UCSD-AML1 (cell line): ENCODE data around the gene LRRN4CL.
"Not testable (repeated sequence)": the region's sequence is repeated elsewhere in the genome, so short reads cannot be mapped to it uniquely, and the experiment has no call there.

Experiments
- DNase-seq: peaks from one replicate; lab custom pipeline; 2025; ENCODE audit not compliant: unreplicated experiment; lab: John Stamatoyannopoulos, UW

The LRRN4CL gene

DNA sequence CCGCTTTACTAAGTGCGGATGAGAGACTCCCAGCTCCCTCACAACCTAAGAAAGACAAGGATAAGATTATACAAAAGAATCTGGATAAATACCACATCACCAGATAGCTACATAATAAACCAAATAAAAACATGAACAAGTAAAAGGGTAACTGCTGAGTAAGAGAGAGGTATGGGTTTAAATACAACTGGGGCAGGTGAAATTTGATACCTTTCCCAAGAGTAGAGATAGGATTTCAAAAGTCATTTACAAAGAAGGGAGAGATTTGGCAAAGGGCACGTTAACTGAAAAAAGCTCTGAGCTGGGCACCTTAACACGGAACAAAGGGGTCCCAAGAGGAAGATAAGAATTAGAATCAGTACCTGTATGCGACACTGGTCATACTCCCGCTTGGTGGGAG, 12.2 kb downstream of the LRRN4CL start:
- DNase-seq: no peak

DNA sequence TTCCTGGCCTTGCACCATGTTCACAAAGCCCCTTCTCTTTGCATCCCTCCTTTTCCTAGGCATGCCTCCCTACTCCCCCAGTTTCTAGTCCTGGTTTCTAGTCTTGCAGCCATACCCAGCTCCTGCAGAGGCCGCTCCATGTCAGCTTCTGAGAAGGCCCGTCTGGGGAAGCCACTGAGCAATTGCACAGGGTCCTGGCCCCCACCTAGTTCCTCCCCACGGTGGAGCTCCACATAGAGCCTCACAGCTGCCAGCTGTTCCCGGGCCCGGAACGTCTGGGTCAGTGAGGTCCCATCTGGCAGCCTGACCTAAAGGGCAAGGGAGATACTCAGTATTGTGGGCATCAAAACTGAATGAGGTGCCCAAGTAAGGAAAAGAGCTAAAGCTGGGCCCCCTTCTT, 12.6 kb downstream of the LRRN4CL start:
- DNase-seq: no peak

DNA sequence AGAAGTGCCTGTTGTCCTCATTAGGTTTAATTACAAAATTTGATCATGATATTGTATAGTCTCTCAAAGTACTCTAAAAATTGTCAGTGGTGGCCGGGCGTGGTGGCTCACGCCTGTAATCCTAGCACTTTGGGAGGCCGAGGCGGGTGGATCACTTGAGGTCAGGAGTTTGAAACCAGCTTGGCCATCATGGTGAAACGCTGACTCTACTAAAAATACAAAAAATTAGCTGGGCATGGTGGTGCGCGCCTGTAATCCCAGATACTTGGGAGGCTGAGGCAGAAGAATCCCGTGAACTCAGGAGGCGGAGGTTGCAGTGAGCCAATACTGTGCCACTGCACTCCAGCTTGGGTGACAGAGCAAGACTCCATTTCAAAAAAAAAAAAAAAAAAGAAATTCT, 13.9 kb downstream of the LRRN4CL start:
- DNase-seq: not testable (repeated sequence)

DNA sequence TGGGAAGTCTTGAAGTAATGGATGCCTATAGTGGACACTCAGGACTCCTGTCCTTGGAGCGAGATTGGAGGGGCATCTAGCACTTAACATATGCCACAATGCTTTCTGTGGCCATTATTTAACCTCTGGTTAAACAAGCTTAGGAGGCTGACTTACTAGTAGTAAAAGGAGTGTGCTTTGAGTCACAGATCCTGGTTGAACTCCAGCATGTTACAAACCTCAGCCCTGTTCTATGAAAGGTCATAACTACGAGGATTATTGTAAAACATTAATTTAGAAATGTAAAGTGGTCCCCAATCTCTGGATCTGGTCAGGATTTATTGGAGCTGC, 16.2 kb downstream of the LRRN4CL start:
- no peak for DNase-seq

DNA sequence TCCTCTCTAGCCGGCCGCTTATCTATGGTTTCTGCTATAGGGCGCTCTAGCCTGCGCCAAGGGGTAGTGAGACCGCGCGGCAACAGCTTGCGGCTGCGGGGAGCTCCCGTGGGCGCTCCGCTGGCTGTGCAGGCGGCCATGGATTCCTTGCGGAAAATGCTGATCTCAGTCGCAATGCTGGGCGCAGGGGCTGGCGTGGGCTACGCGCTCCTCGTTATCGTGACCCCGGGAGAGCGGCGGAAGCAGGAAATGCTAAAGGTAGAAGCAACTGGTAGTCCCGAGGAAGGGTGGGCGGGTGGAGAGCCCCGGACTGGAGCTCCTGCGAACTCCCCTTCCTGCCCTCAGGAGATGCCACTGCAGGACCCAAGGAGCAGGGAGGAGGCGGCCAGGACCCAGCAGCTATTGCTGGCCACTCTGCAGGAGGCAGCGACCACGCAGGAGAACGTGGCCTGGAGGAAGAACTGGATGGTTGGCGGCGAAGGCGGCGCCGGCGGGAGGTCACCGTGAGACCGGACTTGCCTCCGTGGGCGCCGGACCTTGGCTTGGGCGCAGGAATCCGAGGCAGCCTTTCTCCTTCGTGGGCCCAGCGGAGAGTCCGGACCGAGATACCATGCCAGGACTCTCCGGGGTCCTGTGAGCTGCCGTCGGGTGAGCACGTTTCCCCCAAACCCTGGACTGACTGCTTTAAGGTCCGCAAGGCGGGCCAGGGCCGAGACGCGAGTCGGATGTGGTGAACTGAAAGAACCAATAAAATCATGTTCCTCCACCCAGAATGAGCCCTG, 17.5 kb downstream of the LRRN4CL start, which contains the start of the genes LBHD1 and UQCC3:
LBHD1 (minus strand) TSS at position 660 of the 782 bp plus-strand sequence. CDS start 2,236 bp downstream, outside the sequence.
UQCC3 (plus strand) TSS at position 66 of the 782 bp plus-strand sequence; CDS start at position 139, 73 bp downstream.
- peak; percentile 87 for DNase-seq

DNA sequence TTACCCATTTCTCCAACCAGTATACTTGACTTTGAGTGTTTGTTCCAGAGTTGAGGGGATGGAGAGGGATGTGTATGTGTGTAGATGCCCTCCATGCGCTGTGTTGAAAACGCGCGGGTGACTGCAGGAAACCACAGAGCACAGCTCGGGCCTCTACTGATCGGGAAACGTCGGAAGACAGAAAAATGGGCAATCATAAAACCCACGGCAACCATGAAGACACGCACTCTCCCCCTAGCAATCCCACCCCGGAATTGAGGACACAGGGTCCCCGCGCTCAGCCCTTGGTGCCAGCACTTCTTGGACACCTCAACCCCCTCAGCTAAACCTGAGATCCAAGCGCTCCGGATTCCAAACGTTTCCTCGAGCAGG, 18.1 kb downstream of the LRRN4CL start:
- no peak for DNase-seq

DNA sequence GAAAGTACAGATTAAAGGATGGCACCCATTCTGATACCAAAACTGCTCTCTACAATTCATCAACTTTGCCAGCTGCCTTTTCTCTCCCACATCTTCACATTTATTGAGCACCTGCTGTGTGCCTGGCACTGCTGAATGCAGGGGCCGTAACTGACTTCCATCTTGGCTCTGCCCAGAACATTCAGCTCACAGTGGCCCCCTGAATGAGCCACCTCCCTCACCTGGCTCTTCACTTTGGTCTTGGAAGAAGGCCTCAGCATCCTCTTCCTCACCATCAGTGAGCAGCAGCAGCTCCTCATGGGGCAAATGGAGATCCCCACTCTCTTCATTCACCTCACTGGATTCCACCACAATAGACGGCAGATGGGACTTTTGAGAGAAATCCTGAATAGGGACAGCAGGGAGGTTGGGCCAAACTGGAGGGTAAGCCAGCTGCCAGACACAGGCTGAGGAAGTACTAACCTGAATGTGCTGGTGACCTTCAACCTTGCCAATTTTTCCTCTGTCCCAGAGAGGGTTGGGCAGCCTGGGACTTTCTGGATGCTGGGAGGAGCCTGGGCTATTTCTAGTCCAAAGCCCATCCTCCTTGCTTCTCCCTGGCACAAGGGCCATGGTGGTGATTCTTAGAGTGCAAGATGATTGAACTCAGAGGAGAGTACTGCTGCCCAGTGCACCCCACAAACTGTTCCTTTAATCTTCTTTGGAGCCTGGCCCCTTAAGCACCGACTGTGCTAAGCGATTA, 19.7 kb downstream of the LRRN4CL start:
- no peak for DNase-seq

DNA sequence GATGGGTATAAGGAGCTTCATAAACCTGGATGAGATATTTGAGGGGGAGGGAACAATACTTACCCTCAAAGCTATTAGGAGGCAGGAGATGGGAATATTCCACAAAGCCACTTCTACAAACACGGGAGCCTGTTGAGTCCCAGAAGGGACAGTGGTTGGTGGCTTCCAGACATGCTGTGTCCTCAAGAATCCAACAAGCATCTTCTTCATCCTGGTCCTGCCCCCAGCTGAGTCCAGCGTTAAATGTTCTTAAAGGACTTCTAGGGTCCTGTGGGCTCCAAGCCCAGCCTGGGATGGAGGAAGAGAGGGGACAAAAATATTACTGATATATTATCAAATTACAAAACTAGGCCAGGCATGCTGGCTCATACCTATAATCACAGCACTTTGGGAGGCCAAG, 21.9 kb downstream of the LRRN4CL start:
- DNase-seq: no peak

DNA sequence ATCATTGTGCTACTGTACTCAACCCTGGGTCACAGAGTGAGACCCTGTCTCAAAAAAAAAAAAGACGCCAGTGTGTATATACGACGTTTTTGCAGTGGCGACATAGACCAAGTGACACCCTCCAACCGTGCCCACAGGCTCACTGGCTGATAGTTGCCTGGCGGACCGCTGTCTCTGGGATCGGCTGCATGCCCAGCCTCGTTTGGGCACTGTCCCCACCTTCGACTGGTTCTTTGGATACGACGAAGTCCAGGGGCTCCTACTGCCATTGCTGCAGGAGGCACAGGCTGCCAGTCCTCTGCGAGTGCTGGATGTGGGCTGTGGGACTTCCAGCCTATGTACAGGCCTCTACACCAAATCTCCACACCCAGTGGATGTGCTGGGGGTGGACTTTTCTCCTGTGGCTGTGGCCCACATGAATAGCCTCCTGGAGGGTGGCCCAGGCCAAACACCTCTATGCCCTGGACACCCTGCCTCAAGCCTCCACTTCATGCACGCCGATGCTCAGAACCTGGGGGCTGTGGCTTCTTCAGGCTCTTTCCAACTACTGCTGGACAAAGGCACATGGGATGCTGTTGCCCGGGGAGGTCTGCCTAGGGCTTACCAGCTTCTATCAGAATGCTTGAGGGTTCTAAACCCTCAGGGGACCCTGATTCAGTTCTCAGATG, 22.9 kb downstream of the LRRN4CL start:
- no peak for DNase-seq

DNA sequence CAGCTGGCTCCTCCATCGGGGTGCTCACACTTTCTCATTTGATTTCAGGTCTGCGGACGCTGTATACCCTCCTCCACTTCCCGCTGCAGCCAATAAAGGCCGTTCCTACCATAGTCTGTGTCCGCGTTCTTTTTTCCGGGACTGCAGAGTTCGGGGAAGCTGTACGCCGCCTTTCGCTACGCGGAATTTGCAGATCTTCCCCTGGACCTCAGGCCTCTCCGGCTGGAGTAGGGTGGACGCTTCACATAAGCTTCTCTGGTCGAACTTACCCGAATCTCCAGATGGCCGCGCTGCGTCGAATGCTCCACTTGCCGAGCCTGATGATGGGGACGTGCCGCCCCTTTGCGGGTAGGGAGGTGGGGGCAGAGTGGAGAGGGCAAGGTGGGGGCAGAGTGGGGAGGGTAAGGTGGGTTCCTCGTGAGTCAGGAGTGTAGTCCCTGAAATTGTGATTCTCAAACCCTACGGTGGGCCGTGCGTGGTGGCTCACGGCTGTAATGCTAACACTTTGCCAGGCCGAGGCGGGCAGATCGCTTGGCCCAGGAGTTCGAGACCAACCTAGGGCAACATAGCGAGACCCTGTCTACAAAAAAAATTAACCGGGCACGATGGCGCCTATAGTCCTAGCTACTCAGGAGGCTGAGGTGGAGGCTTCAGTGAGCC, 23.6 kb downstream of the LRRN4CL start:
- no peak for DNase-seq

DNA sequence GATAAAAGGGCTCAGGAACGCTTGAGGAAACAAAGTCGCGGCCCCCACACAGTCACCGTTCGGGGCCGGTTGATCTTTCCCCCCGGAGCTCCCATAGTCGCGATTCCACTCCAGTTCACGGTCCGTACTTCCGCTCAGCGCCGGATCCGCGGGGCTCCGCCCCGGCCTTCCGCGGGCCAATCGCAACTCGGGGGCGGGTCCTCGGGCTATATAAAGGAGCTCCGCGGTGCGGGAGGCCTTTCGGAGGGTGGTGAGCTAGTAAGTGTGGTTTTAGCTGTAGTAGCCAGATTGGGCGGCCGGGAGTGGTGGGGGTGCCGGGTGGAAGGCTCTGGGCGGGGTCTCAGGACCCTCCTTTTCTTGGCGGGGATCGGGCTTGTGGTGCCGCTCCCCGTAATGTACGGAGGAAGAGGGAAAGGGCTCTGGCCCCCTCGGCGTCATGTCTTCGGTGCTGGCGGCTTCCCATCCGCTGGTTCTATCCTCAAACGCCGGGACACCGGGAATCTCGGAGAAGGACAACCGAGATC, 24.2 kb downstream of the LRRN4CL start, which contains the start of the genes C11orf98 and CSKMT:
C11orf98 (minus strand) TSS at position 136 of the 524 bp plus-strand sequence; CDS start at position 95, 41 bp downstream.
CSKMT (plus strand) TSS at position 238 of the 524 bp plus-strand sequence. CDS start 568 bp downstream, outside the sequence.
- peak; percentile 91 for DNase-seq

DNA sequence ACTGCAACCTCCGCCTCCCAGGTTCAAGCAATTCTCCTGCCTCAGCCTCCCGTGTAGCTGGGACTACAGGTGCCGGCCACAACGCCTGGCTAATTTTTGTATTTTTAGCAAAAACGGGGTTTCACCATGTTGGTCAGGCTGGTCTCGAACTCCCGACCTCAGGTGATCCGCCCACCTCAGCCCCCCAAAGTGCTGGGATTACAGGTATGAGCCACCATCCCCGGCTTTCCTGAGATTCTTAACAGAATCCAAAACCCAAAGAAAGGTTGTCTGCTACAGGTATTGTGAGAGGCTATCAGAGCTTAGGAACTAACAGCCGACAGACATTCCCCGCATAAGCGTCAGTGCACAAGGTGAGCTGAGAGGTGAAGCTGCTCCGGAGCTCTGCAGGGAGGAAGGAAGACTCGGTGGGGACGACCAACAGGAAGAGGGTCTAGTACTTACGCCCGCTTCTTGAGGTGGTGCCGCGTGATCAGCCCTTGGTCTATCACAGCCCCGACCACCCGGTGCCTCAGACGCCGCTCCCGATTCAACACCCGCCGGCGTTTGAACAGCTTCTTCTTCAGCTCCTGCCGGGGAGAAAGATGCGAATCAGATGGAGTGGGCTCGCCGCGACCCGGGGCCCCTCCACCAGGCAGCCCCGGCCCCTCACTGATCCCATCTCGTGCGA, 24.8 kb downstream of the LRRN4CL start:
- DNase-seq: no peak

DNA sequence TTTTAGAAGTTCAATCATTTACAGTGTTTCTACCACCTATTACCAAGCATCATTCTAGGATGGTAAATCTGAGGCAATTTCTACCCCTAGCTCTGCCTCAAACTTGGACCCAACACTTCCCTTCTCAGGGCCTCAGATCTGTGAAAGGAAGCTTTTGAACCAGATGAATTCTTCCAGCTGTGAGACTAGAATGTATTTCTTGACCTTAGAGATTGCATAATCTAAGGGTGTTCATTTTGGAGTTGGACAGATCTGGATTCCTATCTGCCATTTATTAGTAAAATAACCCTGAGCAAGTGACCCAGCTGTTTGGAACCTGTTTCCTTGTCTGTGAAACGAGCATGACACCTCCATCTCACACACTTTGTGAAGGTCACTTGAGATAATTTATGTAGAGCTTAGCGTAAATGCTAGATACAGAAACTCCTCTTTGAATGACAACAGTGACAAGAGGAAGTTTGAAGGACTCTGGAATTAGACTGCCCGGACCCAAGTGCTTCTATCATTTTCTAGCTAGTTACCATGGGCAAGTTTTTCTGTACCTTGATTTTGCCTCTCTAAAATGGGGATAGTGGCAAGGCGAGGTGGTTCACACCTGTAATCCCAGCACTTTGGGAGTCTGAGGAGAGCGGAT, 32.4 kb downstream of the LRRN4CL start:
- no peak for DNase-seq

DNA sequence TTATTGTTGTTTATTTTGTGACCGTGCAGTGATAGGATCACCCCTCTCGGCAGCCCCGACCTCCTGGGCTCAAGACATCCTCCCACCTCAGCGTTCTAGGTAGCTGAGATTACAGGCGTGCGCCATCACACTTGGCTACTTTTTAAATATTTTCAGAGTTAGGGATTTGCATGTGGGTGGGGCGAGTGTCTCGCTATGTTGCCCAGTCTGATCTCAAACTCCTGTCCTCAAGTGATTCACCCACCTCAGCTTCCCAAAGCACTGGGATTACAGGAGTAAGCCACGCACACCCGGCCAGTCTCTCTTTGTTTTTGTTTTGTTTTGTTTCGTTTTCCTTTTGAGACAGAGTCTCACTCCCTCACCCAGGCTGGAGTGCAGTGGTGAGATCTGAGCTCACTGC, 35.0 kb downstream of the LRRN4CL start:
- DNase-seq: no peak

DNA sequence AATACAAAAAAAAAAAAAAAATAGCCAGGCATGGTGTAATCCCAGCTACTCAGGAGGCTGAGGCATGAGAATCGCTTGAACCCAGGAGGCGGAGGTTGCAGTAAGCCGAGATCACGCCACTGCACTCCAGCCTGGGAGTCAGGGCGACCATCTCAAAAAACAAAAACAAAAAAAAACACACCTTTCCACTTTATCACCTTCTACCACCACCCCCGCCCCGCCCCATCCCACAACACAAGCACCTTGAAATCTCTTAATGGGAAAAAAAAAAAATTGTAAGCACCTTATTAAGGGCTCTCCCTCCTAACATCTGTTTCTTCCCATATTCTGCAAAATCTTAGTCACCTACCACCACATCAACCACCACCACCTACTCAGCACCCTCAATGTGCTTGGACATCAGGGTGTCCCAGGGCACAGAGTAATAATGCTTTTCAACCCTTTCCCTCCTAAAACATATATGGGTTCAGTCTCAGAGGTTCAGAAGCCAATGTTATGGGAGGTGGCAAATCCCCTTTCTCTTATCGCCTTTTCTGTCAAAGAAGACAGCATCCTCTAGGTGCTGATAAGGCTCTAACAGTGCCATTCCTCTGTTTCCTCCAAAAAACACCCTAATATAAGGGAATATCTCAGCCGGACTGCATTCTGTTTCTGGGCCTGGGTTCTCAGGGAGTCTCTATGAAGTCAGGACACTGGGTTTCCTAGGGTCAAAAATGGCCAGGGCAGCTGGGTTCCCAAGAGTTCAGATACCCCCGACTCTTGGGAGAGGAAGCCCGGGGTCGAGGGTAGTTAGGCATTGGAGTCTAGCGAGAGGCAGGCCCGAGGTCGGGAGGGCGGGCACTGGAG, 36.9 kb downstream of the LRRN4CL start:
- no peak for DNase-seq

DNA sequence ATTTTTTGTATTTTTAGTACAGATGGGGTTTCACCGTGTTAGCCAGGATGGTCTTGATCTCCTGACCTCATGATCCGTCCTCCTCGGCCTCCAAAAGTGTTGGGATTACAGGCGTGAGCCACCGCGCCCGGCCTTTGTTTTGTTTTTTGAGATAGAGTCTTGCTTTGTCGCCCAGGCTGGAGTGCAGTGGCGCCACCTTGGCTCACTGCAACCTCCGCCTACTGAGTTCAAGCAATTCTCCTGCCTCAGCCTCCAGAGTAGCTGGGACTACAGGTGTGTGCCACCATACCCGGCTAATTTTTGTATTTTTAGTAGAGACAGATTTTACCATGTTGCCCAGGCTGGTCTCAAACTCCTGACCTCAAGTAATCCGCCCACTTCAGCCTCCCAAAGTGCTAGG, 39.0 kb downstream of the LRRN4CL start:
- not testable (repeated sequence) for DNase-seq

DNA sequence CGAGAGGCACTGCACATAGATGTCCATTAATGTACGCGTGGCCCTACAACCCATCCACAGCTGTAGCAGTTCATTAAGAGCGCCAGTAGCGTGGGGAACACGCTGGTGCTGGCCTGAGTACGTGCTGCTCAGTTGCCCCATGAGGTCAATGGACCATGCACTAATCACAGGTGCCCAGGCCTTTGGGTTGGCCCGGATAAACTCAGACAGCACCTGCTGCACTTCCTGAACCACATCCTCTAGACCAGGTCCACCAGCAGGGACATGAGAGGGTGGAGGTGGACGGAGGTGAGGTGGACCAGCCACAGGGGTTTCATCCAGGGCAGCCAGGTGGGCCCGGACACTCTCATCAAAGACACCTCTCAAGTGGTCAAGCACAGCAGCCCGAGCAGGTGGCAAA, 39.8 kb downstream of the LRRN4CL start:
- no peak for DNase-seq

DNA sequence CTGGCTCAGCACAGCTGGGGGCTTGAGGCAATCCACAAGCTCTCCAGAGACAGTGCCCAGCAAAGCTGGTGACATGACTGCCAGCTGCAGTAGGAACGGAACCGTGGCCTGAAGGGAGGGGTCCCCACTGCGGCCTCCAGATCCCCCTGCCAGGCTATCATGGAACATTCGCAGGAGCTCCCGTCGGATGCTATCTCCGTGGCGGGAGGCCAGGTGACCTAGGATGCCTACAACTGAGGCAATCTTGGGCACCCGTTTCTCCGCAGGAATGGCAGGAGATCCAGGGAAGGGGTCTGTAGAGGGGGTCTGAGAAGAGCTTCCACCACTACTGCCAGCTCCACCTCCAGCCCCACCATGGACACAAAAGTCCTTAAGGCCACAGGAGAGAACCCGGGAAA, 40.4 kb downstream of the LRRN4CL start:
- no peak for DNase-seq
